Fibroblast of lung (primary cell): ENCODE measurements around the gene PACRG. TPM values are rescaled to one million over a fixed set of nuclear protein-coding genes. Genes with fewer than 3 reads are reported as not detected.
A peak's percentile ranks its signal among the peaks of the same experiment; 100 is the strongest.

Source experiments
- DNase-seq, 2 donors: peaks; one replicate each; pipeline versions ENCODE4 v3.0.0 to v3.0.0-alpha.2; 2010; ENCODE audit warnings: low read depth in 2 of 2
- H2AFZ ChIP-seq: 2 replicates; pipeline ENCODE4 v1.5.1; 2012; ENCODE audit warnings: low read length, control low read depth, inconsistent platforms
- H3K27ac ChIP-seq: 2 replicates; pipeline ENCODE4 v1.5.1; 2011; ENCODE audit warnings: low read length, control low read depth; ENCODE audit not compliant: insufficient read depth
- H3K27me3 ChIP-seq: 2 replicates; pipeline ENCODE4 v1.5.1; 2011; ENCODE audit warnings: mild to moderate bottlenecking, low read length; ENCODE audit not compliant: control insufficient read depth, insufficient read depth
- H3K36me3 ChIP-seq: 2 replicates; pipeline ENCODE4 v1.5.1; 2011; ENCODE audit warnings: low read length; ENCODE audit not compliant: control insufficient read depth, insufficient read depth
- H3K4me1 ChIP-seq: 2 replicates; pipeline ENCODE4 v1.5.1; 2011; ENCODE audit warnings: low read length; ENCODE audit not compliant: control insufficient read depth, insufficient read depth; ENCODE audit errors: extremely low read depth
- H3K4me2 ChIP-seq: 2 replicates; pipeline ENCODE4 v1.5.1; 2011; ENCODE audit warnings: low read length, control low read depth; ENCODE audit not compliant: insufficient read depth; ENCODE audit errors: extremely low read depth
- H3K4me3 ChIP-seq, 4 experiments: fragments of 200-600 bp in 1 of 4; sonication (generic) in 1 of 4; replicated peaks in 1 of 4; 2 replicates each; pipeline ENCODE4 v1.5.1; 2011 to 2016; ENCODE audit warnings: low read length in 4 of 4, low read depth in 3 of 4, mild to moderate bottlenecking in 3 of 4, control low read depth in 2 of 4, inconsistent platforms in 1 of 4, mixed read lengths in 1 of 4; ENCODE audit not compliant: insufficient read depth in 1 of 4; ENCODE audit errors: control extremely low read depth in 1 of 4
- H3K79me2 ChIP-seq: 2 replicates; pipeline ENCODE4 v1.5.1; 2012; ENCODE audit warnings: mild to moderate bottlenecking, low read length, inconsistent platforms; ENCODE audit not compliant: control insufficient read depth, insufficient read depth
- H3K9ac ChIP-seq: 2 replicates; pipeline ENCODE4 v1.5.1; 2011; ENCODE audit warnings: mild to moderate bottlenecking, low read length, control low read depth; ENCODE audit not compliant: insufficient read depth
- H3K9me3 ChIP-seq: 2 replicates; pipeline ENCODE4 v1.5.1; 2012; ENCODE audit warnings: low read depth, low read length; ENCODE audit not compliant: control insufficient read depth, insufficient read depth
- H4K20me1 ChIP-seq: 2 replicates; pipeline ENCODE4 v1.5.1; 2011; ENCODE audit warnings: low read length; ENCODE audit not compliant: control insufficient read depth, insufficient read depth; ENCODE audit errors: extremely low read depth
- EZH2 ChIP-seq: IDR thresholded peaks from 2 replicates; pipeline ENCODE4 v1.5.1; 2012; ENCODE audit warnings: low read length, control low read depth, mild to moderate bottlenecking; ENCODE audit errors: missing control alignments
- polyA plus RNA-seq, 2 donors: library from polyadenylated mRNA; depleted of rRNA in 1 of 2; stranded (reverse) in 1 of 2; unstranded in 1 of 2; fragments of >200 nt; gene quantifications; 2 replicates each; pipeline ENCODE4 v1.2.1, GENCODE V29; 2011 to 2012; ENCODE audit warnings: missing spikeins in 1 of 2
- total RNA-seq: library from RNA; depleted of rRNA; stranded (reverse); fragments of >200 nt; gene quantifications from 2 replicates; pipeline ENCODE4 v1.2.1, GENCODE V29; 2014
- TF ChIP-seq, protein P1 (sequence below), 2 donors: IDR thresholded peaks in 1 of 2; conservative IDR thresholded peaks in 1 of 2; 1 replicate in 1 of 2; 2 replicates in 1 of 2; pipeline ENCODE4 v1.5.1; 2011 to 2012; ENCODE audit warnings: low read length in 2 of 2, control low read depth in 1 of 2, inconsistent platforms in 1 of 2, low read depth in 1 of 2, mild to moderate bottlenecking in 1 of 2

The PACRG gene
- total and polyA plus RNA-seq, 2 donors (not counting 1 experiment from before 2014, with no cell fraction given): 0.30 to 0.66 TPM

DNA sequence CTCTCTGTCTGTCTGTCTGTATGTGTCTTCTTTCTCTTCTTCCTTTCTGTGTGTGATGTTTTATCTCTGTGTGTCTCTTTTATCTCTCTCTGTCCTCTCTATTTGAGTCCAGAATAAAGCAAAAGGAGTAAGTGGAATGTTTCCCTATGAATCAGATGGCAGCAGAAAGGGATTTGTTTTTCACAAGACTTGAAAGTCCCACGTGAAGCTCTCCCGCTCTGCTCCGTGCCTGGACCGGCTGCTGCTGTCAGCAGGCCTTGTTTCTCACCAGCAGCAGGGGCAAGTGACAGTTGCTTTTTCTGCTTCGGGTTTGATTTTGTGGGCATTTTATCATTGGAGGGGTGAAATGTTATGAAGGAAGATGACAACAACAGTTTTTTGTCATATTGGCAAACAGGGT is 212.7 kb downstream of the PACRG start:
- H3K79me2 ChIP-seq: no peaks in the 10 kb centered on the region
- H3K27ac ChIP-seq: no peak overlapping the region
- no peaks in the 10 kb centered on the region for H3K9me3 ChIP-seq
- peak; percentile 35 to 53 for DNase-seq
- no peak overlapping the region for H2AFZ ChIP-seq
- H3K9ac ChIP-seq: no peak overlapping the region
- no peak overlapping the region for H3K4me3 ChIP-seq
- H3K27me3 ChIP-seq: no peaks in the 10 kb centered on the region
- no peaks in the 10 kb centered on the region for H3K4me1 ChIP-seq
- TF ChIP-seq, protein P1, sequence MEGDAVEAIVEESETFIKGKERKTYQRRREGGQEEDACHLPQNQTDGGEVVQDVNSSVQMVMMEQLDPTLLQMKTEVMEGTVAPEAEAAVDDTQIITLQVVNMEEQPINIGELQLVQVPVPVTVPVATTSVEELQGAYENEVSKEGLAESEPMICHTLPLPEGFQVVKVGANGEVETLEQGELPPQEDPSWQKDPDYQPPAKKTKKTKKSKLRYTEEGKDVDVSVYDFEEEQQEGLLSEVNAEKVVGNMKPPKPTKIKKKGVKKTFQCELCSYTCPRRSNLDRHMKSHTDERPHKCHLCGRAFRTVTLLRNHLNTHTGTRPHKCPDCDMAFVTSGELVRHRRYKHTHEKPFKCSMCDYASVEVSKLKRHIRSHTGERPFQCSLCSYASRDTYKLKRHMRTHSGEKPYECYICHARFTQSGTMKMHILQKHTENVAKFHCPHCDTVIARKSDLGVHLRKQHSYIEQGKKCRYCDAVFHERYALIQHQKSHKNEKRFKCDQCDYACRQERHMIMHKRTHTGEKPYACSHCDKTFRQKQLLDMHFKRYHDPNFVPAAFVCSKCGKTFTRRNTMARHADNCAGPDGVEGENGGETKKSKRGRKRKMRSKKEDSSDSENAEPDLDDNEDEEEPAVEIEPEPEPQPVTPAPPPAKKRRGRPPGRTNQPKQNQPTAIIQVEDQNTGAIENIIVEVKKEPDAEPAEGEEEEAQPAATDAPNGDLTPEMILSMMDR (conservative IDR thresholded peaks at IDR 0.05 in 1 of 2, IDR thresholded peaks at IDR 0.05 in 1 of 2; ENCODE audit: low read depth in 1 of 2, low read length in 2 of 2): no peak
- no peak for TF ChIP-seq EZH2
- no peak overlapping the region for H3K4me2 ChIP-seq
- H4K20me1 ChIP-seq: no peaks in the 10 kb centered on the region
- no peaks in the 10 kb centered on the region for H3K36me3 ChIP-seq

DNA sequence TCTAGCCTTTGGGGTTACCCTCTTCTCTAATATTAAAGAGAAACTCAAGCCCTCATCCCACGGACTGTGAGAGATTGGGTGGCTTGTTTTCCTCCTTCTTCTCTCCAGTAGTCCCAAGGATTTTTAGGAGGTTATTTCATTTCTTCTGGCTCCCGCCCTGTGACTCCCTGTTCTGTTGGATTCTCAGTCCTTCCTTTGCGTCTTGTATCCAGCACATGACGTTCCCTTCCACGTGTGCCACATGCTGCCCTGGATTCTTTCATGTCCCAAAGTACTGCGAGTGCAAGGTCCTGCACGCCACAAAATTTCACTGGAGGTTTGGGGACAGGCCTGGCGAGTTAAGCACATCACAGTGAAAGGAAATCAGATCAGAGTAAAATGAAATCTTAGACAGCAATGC is 213.4 kb downstream of the PACRG start:
- DNase-seq: no peak
- no peaks in the 10 kb centered on the region for H3K36me3 ChIP-seq
- no peak overlapping the region for H3K4me2 ChIP-seq
- H3K79me2 ChIP-seq: no peaks in the 10 kb centered on the region
- no peak overlapping the region for H3K27ac ChIP-seq
- peak overlapping the region; percentile 30 for H2AFZ ChIP-seq
- H3K4me1 ChIP-seq: no peaks in the 10 kb centered on the region
- no peaks in the 10 kb centered on the region for H4K20me1 ChIP-seq
- TF ChIP-seq, protein P1 (conservative IDR thresholded peaks at IDR 0.05 in 1 of 2, IDR thresholded peaks at IDR 0.05 in 1 of 2; ENCODE audit: low read depth in 1 of 2, low read length in 2 of 2): no peak
- TF ChIP-seq EZH2: no peak
- H3K4me3 ChIP-seq: no peak overlapping the region
- H3K27me3 ChIP-seq: no peaks in the 10 kb centered on the region
- H3K9ac ChIP-seq: no peak overlapping the region
- no peaks in the 10 kb centered on the region for H3K9me3 ChIP-seq

DNA sequence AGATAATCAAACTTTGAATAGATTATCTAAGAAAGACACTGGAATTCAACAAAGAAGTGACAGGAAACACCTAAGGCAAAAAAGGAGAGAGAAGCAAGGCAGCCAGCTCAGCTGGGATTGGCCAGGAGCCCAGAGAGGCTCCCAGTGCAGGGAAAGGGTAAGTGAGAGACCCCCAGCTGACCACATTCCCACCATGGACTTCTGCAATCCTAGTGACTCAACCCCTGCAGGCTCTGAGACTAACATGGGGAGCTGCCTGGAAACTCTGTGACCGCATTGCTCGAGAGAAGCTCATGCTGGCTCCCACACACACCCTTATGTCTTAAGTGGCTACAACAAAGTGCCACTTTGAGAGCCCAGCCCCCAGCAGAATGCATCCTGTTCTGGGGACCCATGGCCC is 215.1 kb downstream of the PACRG start:
- peak; percentile 86 to 98 for DNase-seq

More for the DNA sequence above, 215.1 kb downstream of the PACRG start:
- no peak overlapping the region for H2AFZ ChIP-seq
- no peaks in the 10 kb centered on the region for H3K27me3 ChIP-seq
- H4K20me1 ChIP-seq: no peaks in the 10 kb centered on the region
- TF ChIP-seq EZH2: no peak
- H3K79me2 ChIP-seq: no peaks in the 10 kb centered on the region
- H3K9me3 ChIP-seq: no peaks in the 10 kb centered on the region
- H3K4me2 ChIP-seq: no peak overlapping the region
- H3K4me1 ChIP-seq: no peaks in the 10 kb centered on the region
- no peak overlapping the region for H3K9ac ChIP-seq
- no peaks in the 10 kb centered on the region for H3K36me3 ChIP-seq
- H3K4me3 ChIP-seq: no peak overlapping the region
- H3K27ac ChIP-seq: no peak overlapping the region
